ENCODE results near the gene HIVEP1. TPM values are rescaled to one million over a fixed set of nuclear protein-coding genes. Genes with fewer than 3 reads are reported as not detected.

Gene HIVEP1
- total RNA-seq, 5 donors from 2014 or later (not counting 1 experiment from before 2014, with no cell fraction given): 20.0 to 73.1 (median 29.5) TPM

DNA sequence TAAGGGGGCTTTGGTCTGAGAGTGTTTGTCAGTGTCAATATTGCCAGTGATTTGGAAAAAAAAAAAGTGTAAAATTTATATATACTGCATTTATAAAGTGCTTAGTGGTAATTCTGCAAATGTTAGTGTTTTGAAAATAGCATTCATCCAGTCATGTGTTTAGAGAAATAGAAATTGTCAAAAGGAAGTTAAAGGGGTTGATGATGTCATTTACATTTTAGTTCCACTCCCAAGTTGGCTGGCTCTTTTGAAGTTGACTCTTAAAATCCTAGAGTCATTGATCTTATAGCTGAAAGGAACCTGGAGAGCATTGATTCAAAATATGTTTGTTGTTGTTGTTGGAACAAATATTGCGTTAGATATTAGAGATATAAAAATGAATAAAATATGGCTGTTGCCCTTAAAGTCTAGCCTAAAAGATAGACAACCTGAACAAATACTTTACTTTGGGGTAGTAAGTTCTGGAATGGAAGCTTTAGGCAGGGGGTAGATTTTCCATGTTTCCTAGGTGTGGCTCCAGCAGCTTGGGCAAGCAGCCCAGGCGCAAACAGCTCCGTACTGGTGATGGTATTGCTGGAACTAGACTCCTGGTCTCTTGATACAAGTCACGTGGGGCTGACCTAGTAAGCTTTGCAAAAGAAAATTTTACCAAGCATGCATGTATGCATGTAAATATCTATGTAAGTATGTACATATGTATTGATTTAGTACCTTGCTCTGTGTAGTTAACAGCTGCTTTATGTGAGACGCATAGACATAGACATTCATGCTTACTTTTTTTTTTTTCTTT is 46.3 kb downstream of the HIVEP1 start:
- Histone ChIP-seq H3K27ac (ENCODE audit: low read length) (no peak overlapping the region), H3K4me1 (ENCODE audit: control insufficient read depth in 1 of 2, extremely low read depth in 1 of 2, insufficient read depth in 2 of 2, low read length in 2 of 2) (peaks cover 3 to 10% of the 10 kb centered on the region in 2 experiments), H3K36me3 (ENCODE audit: control insufficient read depth in 2 of 2, extremely low read depth in 1 of 2, insufficient read depth in 1 of 2, low read length in 1 of 2) (no peaks in the 10 kb centered on the region), H3K4me3 (ENCODE audit: control insufficient read depth in 1 of 2, extremely low read depth in 1 of 2, low read length in 1 of 2) (no peak overlapping the region), H3K27me3 (replicated peaks in 1 of 2; ENCODE audit: control insufficient read depth in 2 of 2, extremely low read depth in 1 of 2, insufficient read depth in 2 of 2, low read length in 1 of 2) (no peaks in the 10 kb centered on the region), H3K9me3 (no peaks in the 10 kb centered on the region)
- WGBS (ENCODE audit: insufficient coverage): 100% methylated on average over 2 of the region's 5 CpGs
- peaks cover 9% of the 10 kb centered on the region for H3K36me3 Mint-ChIP-seq
- ChIA-PET POLR2A (no interaction called here), CTCF (interaction anchor here in 1 of 2 donors (0.6 to 1.0 kb wide), 2 partner anchors 48 to 176 kb away, joined by 3 to 4 read pairs; no protein-coding TSS in a partner anchor)
- H3K9me3 Mint-ChIP-seq: no peaks in the 10 kb centered on the region
- peaks cover 43 to 51% (median 51%) of the 10 kb centered on the region in 3 donors for H3K4me1 Mint-ChIP-seq
- H3K27me3 Mint-ChIP-seq: no peaks in the 10 kb centered on the region
- H3K27ac Mint-ChIP-seq: no peak overlapping the region
- no peak for ATAC-seq (replicated peaks in 1 of 4)
- no peak overlapping the region for H3K4me3 Mint-ChIP-seq
- DNase-seq: no peak

DNA sequence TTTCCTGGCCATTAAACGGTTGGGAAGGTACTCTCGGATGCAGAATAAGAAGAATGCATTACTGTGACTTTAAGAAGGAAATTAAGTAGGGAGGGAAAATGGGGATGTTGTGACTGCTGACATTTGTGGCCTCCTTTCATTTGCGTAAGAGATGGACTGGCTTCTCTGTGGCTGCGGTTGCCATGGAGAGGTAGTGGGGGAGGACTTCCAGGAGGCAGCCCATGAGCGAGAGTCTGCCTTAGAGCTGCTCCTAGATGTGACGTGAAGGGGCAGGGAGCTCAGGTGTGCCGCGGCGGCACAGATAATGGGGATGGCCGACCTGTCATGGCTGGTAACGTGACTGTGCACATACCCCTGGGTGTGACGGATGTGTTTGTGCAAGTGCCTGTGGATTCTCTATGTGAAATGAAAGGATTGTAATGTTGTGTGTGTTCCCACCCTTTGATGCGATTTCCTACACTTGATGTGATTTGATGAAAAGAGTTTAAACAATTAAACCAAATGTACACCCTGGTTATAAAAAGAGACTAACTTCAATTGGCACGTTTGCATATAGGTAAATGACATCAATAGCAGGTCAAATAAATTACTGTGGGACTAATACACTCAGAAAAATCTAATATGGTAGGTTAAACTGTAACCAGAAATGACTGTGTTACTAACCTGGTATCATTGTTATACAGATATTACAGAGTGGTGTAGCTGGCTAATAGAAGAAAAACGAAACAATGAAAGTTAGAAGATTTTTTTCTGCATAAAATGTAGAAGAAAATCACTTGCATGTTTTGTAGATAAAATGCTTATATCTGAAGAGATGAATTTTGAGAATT is 48.9 kb downstream of the HIVEP1 start:
- Mint-ChIP-seq H3K27ac (peak overlapping the region; percentile 82 to 86), H3K9me3 (no peaks in the 10 kb centered on the region), H3K36me3 (peaks cover 19% of the 10 kb centered on the region), H3K27me3 (no peaks in the 10 kb centered on the region), H3K4me1 (peaks cover 65 to 67% (median 66%) of the 10 kb centered on the region in 3 donors), H3K4me3 (peak overlapping the region; percentile 64 to 88 (median 85))
- ChIA-PET POLR2A (no interaction called here), CTCF (interaction anchor here in 1 of 2 donors (0.8 kb wide), 1 partner anchor 47 kb away, joined by 4 read pairs; no protein-coding TSS in a partner anchor)
- H3K4me1 ChIP-seq (ENCODE audit: control insufficient read depth in 1 of 2, extremely low read depth in 1 of 2, insufficient read depth in 2 of 2, low read length in 2 of 2): peaks cover 11 to 19% of the 10 kb centered on the region in 2 experiments
- no peaks in the 10 kb centered on the region for H3K9me3 ChIP-seq
- H3K4me3 ChIP-seq (ENCODE audit: control insufficient read depth in 1 of 2, extremely low read depth in 1 of 2, low read length in 1 of 2): peak overlapping the region; percentile 28 to 29
- 43% methylated on average over 12 of the region's 15 CpGs for WGBS (ENCODE audit: insufficient coverage)
- peak; percentile 23 to 89 (median 79) for DNase-seq
- ATAC-seq (replicated peaks in 1 of 4): peak; percentile 83 to 96 (median 88)
- peak overlapping the region; percentile 2 for H3K27ac ChIP-seq (ENCODE audit: low read length)
- no peaks in the 10 kb centered on the region for H3K36me3 ChIP-seq (ENCODE audit: control insufficient read depth in 2 of 2, extremely low read depth in 1 of 2, insufficient read depth in 1 of 2, low read length in 1 of 2)
- no peaks in the 10 kb centered on the region for H3K27me3 ChIP-seq (replicated peaks in 1 of 2; ENCODE audit: control insufficient read depth in 2 of 2, extremely low read depth in 1 of 2, insufficient read depth in 2 of 2, low read length in 1 of 2)

DNA sequence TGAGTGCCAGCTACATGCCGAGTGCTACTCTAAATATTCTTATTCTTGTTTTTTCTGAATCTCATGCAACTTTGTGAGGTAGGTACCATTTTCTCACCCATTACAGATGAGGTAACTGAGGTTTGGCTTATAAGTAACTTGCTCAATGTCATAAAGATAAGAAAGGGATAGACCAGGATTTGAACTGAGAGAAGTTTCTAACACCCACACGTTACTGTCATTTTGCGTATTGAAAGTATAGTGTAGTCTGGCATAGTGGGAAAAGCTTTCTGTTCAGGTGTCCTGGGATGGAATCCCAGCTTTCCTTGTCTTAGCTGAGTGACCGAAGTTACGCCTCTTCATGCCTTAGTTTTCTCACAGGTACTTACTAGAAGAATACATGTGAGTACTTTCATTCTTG is 50.5 kb downstream of the HIVEP1 start:
- no peaks in the 10 kb centered on the region for H3K27me3 ChIP-seq (replicated peaks in 1 of 2; ENCODE audit: control insufficient read depth in 2 of 2, extremely low read depth in 1 of 2, insufficient read depth in 2 of 2, low read length in 1 of 2)
- no peak overlapping the region for H3K4me3 ChIP-seq (ENCODE audit: control insufficient read depth in 1 of 2, extremely low read depth in 1 of 2, low read length in 1 of 2)
- H3K36me3 ChIP-seq (ENCODE audit: control insufficient read depth in 2 of 2, extremely low read depth in 1 of 2, insufficient read depth in 1 of 2, low read length in 1 of 2): no peaks in the 10 kb centered on the region
- no peak overlapping the region for H3K27ac ChIP-seq (ENCODE audit: low read length)
- no peaks in the 10 kb centered on the region for H3K9me3 ChIP-seq
- H3K27me3 Mint-ChIP-seq: no peaks in the 10 kb centered on the region
- no peak overlapping the region for H3K27ac Mint-ChIP-seq
- peaks cover 19% of the 10 kb centered on the region for H3K36me3 Mint-ChIP-seq
- 100% methylated on average over 2 of the region's 5 CpGs for WGBS (ENCODE audit: insufficient coverage)
- ChIA-PET POLR2A (interaction anchor here in 1 of 2 donors (0.6 kb wide), 1 partner anchor 352 kb away, joined by 4 read pairs; no protein-coding TSS in a partner anchor), CTCF (no interaction called here)
- no peak overlapping the region for H3K4me3 Mint-ChIP-seq
- peaks cover 11 to 17% of the 10 kb centered on the region in 2 experiments for H3K4me1 ChIP-seq (ENCODE audit: control insufficient read depth in 1 of 2, extremely low read depth in 1 of 2, insufficient read depth in 2 of 2, low read length in 2 of 2)
- H3K9me3 Mint-ChIP-seq: no peaks in the 10 kb centered on the region
- peaks cover 67 to 72% (median 69%) of the 10 kb centered on the region in 3 donors for H3K4me1 Mint-ChIP-seq
- DNase-seq (no peak), ATAC-seq (replicated peaks in 1 of 4) (no peak)

DNA sequence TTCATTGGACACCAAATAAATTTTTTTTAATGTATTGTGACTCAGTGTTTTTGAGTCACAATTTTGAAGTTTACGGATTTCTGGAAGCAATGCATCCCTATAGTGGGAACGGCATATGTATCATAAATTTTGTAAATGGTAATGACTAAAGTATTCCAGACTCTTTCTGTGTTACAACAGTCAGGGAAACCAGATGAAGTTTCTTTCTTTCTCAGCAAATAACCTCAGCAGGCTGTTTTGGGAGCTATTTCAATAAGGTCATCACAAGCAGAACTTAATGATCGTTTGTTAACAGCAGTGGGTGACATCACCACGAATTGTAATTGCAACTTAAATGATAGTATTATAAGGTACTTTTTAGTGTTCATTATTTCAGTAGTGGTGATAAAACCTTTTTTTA is 52.0 kb downstream of the HIVEP1 start:
- DNase-seq (no peak), ATAC-seq (replicated peaks in 1 of 4) (no peak)
- Mint-ChIP-seq H3K9me3 (no peaks in the 10 kb centered on the region), H3K4me3 (no peak overlapping the region), H3K27me3 (no peaks in the 10 kb centered on the region), H3K36me3 (peaks cover 19% of the 10 kb centered on the region), H3K4me1 (peaks cover 56 to 63% (median 57%) of the 10 kb centered on the region in 3 donors), H3K27ac (no peak overlapping the region)
- WGBS (ENCODE audit: insufficient coverage): no CpG with 5 or more reads among the region's 4 CpGs
- H3K27me3 ChIP-seq (replicated peaks in 1 of 2; ENCODE audit: control insufficient read depth in 2 of 2, extremely low read depth in 1 of 2, insufficient read depth in 2 of 2, low read length in 1 of 2): no peaks in the 10 kb centered on the region
- ChIA-PET POLR2A (no interaction called here), CTCF (no interaction called here)
- no peak overlapping the region for H3K27ac ChIP-seq (ENCODE audit: low read length)
- H3K4me3 ChIP-seq (ENCODE audit: control insufficient read depth in 1 of 2, extremely low read depth in 1 of 2, low read length in 1 of 2): no peak overlapping the region
- peaks cover 11 to 12% of the 10 kb centered on the region in 2 experiments for H3K4me1 ChIP-seq (ENCODE audit: control insufficient read depth in 1 of 2, extremely low read depth in 1 of 2, insufficient read depth in 2 of 2, low read length in 2 of 2)
- H3K36me3 ChIP-seq (ENCODE audit: control insufficient read depth in 2 of 2, extremely low read depth in 1 of 2, insufficient read depth in 1 of 2, low read length in 1 of 2): no peaks in the 10 kb centered on the region
- H3K9me3 ChIP-seq: no peaks in the 10 kb centered on the region

DNA sequence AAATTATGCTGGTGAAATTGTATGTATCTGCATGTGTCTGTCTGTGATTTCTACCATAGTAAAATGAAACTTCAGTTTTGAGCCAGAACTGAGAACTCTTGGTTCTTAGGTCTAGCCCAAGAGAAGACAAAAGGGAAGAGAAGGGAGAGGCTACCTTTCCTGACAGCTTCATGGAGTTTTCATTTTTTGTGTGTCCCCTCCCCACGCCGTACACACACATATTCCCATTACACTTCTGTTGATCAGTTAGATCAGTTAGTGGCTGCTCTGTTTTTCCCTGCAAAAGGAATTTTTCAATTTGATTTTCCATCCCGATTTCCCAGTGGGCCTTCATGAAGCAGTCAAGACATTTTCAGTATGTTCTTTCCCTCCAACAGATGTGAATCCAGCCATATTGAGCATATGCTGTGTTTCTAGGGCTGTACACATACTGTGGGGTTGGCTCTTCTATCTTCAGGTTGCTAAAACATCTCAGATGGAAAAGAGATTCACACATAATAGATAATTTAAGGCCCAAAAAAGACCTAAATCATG is 52.5 kb downstream of the HIVEP1 start:
- H3K36me3 Mint-ChIP-seq: peaks cover 16% of the 10 kb centered on the region
- no peak for ATAC-seq (replicated peaks in 1 of 4)
- no peak for DNase-seq
- Histone ChIP-seq H3K27ac (ENCODE audit: low read length) (no peak overlapping the region), H3K4me1 (ENCODE audit: control insufficient read depth in 1 of 2, extremely low read depth in 1 of 2, insufficient read depth in 2 of 2, low read length in 2 of 2) (peaks cover 9 to 12% of the 10 kb centered on the region in 2 experiments), H3K27me3 (replicated peaks in 1 of 2; ENCODE audit: control insufficient read depth in 2 of 2, extremely low read depth in 1 of 2, insufficient read depth in 2 of 2, low read length in 1 of 2) (no peaks in the 10 kb centered on the region), H3K4me3 (ENCODE audit: control insufficient read depth in 1 of 2, extremely low read depth in 1 of 2, low read length in 1 of 2) (no peak overlapping the region), H3K9me3 (no peaks in the 10 kb centered on the region), H3K36me3 (ENCODE audit: control insufficient read depth in 2 of 2, extremely low read depth in 1 of 2, insufficient read depth in 1 of 2, low read length in 1 of 2) (no peaks in the 10 kb centered on the region)
- WGBS (ENCODE audit: insufficient coverage): no CpG with 5 or more reads among the region's 3 CpGs
- H3K27me3 Mint-ChIP-seq: no peaks in the 10 kb centered on the region
- ChIA-PET CTCF (no interaction called here), POLR2A (interaction anchor here in 1 of 2 donors (0.6 kb wide), 1 partner anchor 140 kb away, joined by 4 read pairs; no protein-coding TSS in a partner anchor)
- H3K4me1 Mint-ChIP-seq: peaks cover 54 to 59% (median 55%) of the 10 kb centered on the region in 3 donors
- no peak overlapping the region for H3K27ac Mint-ChIP-seq
- no peaks in the 10 kb centered on the region for H3K9me3 Mint-ChIP-seq
- peak overlapping the region in 1 of 3 donors; percentile 1 for H3K4me3 Mint-ChIP-seq
